ENCODE measurements around the gene SCAF8. TPM values are rescaled to one million over a fixed set of nuclear protein-coding genes. Genes with fewer than 3 reads are reported as not detected.

SCAF8 gene
- total and polyA plus RNA-seq, 9 of the 15 experiments (the other 6 are each of a cell fraction or from before 2014, with no cell fraction given): 10.5 to 46.6 (median 23.2) TPM

DNA sequence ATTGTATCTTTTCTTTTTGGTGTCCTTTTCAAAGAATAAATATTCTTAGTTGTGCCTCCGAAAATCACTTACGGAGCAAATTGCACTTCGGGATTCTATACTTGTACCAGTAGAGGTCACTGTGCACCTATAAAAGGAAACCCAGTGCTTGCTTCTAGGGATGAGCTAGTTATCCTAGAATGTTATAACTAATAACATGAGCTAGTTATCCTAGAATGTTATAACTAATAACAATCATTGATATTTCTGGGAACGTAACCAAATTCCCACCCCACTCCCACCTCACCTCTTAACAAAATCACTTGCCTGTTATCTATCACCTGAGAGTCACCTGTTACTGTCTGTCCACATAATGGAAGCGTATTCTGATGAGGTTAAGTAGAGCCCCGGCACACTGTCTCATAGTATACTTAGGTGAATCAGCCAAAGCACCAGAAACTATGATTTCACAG lies 135.0 kb downstream of the SCAF8 start (continued):
- TF ChIP-seq LARP7 (IDR thresholded peaks at IDR 0.05) (no peak), ZNF586 (CRISPR knock-in tag; conservative IDR thresholded peaks at IDR 0.05) (no peak), ZNF707 (CRISPR knock-in tag; conservative IDR thresholded peaks at IDR 0.05) (no peak), ZNF347 (CRISPR knock-in tag; IDR thresholded peaks at IDR 0.05; ENCODE audit: low read depth) (no peak), RBM14 (IDR thresholded peaks at IDR 0.05; ENCODE audit: borderline replicate concordance, insufficient read depth, low read depth, low read length) (no peak), MEF2D (tag; conservative IDR thresholded peaks at IDR 0.05; ENCODE audit: low read depth) (no peak), ZNF431 (CRISPR knock-in tag; IDR thresholded peaks at IDR 0.05) (no peak), BACH1 (tag; IDR thresholded peaks at IDR 0.05) (no peak), NFRKB (IDR thresholded peaks at IDR 0.05; ENCODE audit: low read depth) (no peak), ZFP30 (CRISPR knock-in tag; IDR thresholded peaks at IDR 0.05; ENCODE audit: borderline replicate concordance) (no peak), GATA2 (CRISPR knock-in tag; IDR thresholded peaks at IDR 0.05) (no peak), ZNF778 (CRISPR knock-in tag; IDR thresholded peaks at IDR 0.05) (no peak), YBX1 (IDR thresholded peaks at IDR 0.05) (no peak), NFE2L1 (tag; IDR thresholded peaks at IDR 0.05; ENCODE audit: borderline replicate concordance, low read depth) (no peak), MIER1 (IDR thresholded peaks at IDR 0.05; ENCODE audit: low read depth) (no peak), BDP1 (IDR thresholded peaks at IDR 0.05; ENCODE audit: insufficient read depth, insufficient read length) (no peak), HNRNPH1 (optimal IDR thresholded peaks at IDR 0.05; ENCODE audit: low read depth, low read length) (no peak), NRF1 (conservative IDR thresholded peaks at IDR 0.05 in 1 of 2, IDR thresholded peaks at IDR 0.05 in 1 of 2) (no peak), ZNF121 (CRISPR knock-in tag; conservative IDR thresholded peaks at IDR 0.05) (no peak), ZNF316 (IDR thresholded peaks at IDR 0.05) (peak; percentile 24; the same call in 1 of the 2 replicates)
- TF ChIP-seq, protein P1, sequence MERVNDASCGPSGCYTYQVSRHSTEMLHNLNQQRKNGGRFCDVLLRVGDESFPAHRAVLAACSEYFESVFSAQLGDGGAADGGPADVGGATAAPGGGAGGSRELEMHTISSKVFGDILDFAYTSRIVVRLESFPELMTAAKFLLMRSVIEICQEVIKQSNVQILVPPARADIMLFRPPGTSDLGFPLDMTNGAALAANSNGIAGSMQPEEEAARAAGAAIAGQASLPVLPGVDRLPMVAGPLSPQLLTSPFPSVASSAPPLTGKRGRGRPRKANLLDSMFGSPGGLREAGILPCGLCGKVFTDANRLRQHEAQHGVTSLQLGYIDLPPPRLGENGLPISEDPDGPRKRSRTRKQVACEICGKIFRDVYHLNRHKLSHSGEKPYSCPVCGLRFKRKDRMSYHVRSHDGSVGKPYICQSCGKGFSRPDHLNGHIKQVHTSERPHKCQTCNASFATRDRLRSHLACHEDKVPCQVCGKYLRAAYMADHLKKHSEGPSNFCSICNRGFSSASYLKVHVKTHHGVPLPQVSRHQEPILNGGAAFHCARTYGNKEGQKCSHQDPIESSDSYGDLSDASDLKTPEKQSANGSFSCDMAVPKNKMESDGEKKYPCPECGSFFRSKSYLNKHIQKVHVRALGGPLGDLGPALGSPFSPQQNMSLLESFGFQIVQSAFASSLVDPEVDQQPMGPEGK (CRISPR knock-in tag; IDR thresholded peaks at IDR 0.05; ENCODE audit: borderline replicate concordance): no peak
- TF ChIP-seq, protein P2, sequence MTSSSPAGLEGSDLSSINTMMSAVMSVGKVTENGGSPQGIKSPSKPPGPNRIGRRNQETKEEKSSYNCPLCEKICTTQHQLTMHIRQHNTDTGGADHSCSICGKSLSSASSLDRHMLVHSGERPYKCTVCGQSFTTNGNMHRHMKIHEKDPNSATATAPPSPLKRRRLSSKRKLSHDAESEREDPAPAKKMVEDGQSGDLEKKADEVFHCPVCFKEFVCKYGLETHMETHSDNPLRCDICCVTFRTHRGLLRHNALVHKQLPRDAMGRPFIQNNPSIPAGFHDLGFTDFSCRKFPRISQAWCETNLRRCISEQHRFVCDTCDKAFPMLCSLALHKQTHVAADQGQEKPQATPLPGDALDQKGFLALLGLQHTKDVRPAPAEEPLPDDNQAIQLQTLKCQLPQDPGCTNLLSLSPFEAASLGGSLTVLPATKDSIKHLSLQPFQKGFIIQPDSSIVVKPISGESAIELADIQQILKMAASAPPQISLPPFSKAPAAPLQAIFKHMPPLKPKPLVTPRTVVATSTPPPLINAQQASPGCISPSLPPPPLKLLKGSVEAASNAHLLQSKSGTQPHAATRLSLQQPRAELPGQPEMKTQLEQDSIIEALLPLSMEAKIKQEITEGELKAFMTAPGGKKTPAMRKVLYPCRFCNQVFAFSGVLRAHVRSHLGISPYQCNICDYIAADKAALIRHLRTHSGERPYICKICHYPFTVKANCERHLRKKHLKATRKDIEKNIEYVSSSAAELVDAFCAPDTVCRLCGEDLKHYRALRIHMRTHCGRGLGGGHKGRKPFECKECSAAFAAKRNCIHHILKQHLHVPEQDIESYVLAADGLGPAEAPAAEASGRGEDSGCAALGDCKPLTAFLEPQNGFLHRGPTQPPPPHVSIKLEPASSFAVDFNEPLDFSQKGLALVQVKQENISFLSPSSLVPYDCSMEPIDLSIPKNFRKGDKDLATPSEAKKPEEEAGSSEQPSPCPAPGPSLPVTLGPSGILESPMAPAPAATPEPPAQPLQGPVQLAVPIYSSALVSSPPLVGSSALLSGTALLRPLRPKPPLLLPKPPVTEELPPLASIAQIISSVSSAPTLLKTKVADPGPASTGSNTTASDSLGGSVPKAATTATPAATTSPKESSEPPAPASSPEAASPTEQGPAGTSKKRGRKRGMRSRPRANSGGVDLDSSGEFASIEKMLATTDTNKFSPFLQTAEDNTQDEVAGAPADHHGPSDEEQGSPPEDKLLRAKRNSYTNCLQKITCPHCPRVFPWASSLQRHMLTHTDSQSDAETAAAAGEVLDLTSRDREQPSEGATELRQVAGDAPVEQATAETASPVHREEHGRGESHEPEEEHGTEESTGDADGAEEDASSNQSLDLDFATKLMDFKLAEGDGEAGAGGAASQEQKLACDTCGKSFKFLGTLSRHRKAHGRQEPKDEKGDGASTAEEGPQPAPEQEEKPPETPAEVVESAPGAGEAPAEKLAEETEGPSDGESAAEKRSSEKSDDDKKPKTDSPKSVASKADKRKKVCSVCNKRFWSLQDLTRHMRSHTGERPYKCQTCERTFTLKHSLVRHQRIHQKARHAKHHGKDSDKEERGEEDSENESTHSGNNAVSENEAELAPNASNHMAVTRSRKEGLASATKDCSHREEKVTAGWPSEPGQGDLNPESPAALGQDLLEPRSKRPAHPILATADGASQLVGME (CRISPR knock-in tag; IDR thresholded peaks at IDR 0.05): no peak
- TF ChIP-seq, protein P3, sequence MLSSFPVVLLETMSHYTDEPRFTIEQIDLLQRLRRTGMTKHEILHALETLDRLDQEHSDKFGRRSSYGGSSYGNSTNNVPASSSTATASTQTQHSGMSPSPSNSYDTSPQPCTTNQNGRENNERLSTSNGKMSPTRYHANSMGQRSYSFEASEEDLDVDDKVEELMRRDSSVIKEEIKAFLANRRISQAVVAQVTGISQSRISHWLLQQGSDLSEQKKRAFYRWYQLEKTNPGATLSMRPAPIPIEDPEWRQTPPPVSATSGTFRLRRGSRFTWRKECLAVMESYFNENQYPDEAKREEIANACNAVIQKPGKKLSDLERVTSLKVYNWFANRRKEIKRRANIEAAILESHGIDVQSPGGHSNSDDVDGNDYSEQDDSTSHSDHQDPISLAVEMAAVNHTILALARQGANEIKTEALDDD (IDR thresholded peaks at IDR 0.05): peak; percentile 76

All from K562 (cell line).